Upper lobe of left lung (tissue), 6 donors: ENCODE results near the gene MTARC2. TPM values are rescaled to one million over a fixed set of nuclear protein-coding genes. Genes with fewer than 3 reads are reported as not detected.

Experiments
- ATAC-seq, 2 donors: fragments of 200-7000 bp; cut with Tn5 transposase; one replicate each; pipeline ENCODE4 v1.9.1; 2022; ENCODE audit warnings: mild to moderate bottlenecking in 2 of 2, moderate library complexity in 2 of 2; ENCODE audit not compliant: low FRiP score in 2 of 2
- DNase-seq, 2 donors: peaks; one replicate each; pipeline ENCODE4 v3.0.0-alpha.2; 2019 to 2020
- H3K27ac ChIP-seq, 4 donors: fragments of 200-600 bp; sonication (generic); one replicate each; pipeline ENCODE4 v1.5.1; 2016 to 2019
- H3K27me3 ChIP-seq, 4 donors: fragments of 200-600 bp; sonication (generic); one replicate each; pipeline ENCODE4 v1.5.1; 2017 to 2019
- H3K36me3 ChIP-seq, 4 donors: fragments of 200-600 bp; sonication (generic); one replicate each; pipeline ENCODE4 v1.5.1; 2016 to 2019
- H3K4me1 ChIP-seq, 4 donors: fragments of 200-600 bp; sonication (generic); one replicate each; pipeline ENCODE4 v1.5.1; 2018 to 2019
- H3K4me3 ChIP-seq, 4 donors: fragments of 200-600 bp; sonication (generic); one replicate each; pipeline ENCODE4 v1.5.1; 2017 to 2019; ENCODE audit warnings: mild to moderate bottlenecking in 2 of 4, moderate library complexity in 1 of 4
- H3K9me3 ChIP-seq, 4 donors: fragments of 200-600 bp; sonication (generic); one replicate each; pipeline ENCODE4 v1.5.1; 2018 to 2019
- CTCF ChIP-seq, 6 experiments: fragments of 450-650 bp in 4 of 6; fragments of 200-600 bp in 2 of 6; sonication (generic) in 2 of 6; IDR thresholded peaks; one replicate each; pipeline ENCODE4 v1.5.1; 2016 to 2019; ENCODE audit warnings: antibody characterized with exemption in 6 of 6
- EP300 ChIP-seq, 4 donors: sonication (generic); formaldehyde crosslinking; IDR thresholded peaks; one replicate each; pipeline ENCODE4 v1.5.1; 2017; ENCODE audit warnings: antibody characterized with exemption in 4 of 4, control low read depth in 2 of 4
- POLR2A ChIP-seq, 4 donors: fragments of 450-650 bp; IDR thresholded peaks; one replicate each; pipeline ENCODE4 v1.5.1; 2016 to 2017; ENCODE audit warnings: antibody characterized with exemption in 4 of 4, mild to moderate bottlenecking in 2 of 4
- POLR2AphosphoS5 ChIP-seq, 2 donors: sonication (generic); formaldehyde crosslinking; IDR thresholded peaks; one replicate each; pipeline ENCODE4 v1.5.1; 2017; ENCODE audit warnings: antibody characterized with exemption in 2 of 2
- WGBS, 2 donors: methylation state at CpG; one replicate each; pipeline ENCODE4 v1.1.5; 2017 to 2018; 5-methylcytosine and 5-hydroxymethylcytosine counted together
- total RNA-seq, 6 donors: library from RNA; depleted of rRNA in 4 of 6; stranded (reverse); fragments of >200 nt in 4 of 6; gene quantifications; one replicate each; pipeline versions ENCODE4 v1.1.0 to v1.2.1, GENCODE V29; 2016 to 2021
- donor health status: DM: no; HTN: no; CAD: no; lungs with moderate emphysema.
- donor health status: DM: no; HTN: yes; CAD: no; lungs with severe emphysema.

Gene MTARC2
- 100 to 1,000 TPM in 1 of 6 donors, 10 to 100 TPM in 5; 44.2 to 125 (median 62.0) TPM for total RNA-seq

DNA sequence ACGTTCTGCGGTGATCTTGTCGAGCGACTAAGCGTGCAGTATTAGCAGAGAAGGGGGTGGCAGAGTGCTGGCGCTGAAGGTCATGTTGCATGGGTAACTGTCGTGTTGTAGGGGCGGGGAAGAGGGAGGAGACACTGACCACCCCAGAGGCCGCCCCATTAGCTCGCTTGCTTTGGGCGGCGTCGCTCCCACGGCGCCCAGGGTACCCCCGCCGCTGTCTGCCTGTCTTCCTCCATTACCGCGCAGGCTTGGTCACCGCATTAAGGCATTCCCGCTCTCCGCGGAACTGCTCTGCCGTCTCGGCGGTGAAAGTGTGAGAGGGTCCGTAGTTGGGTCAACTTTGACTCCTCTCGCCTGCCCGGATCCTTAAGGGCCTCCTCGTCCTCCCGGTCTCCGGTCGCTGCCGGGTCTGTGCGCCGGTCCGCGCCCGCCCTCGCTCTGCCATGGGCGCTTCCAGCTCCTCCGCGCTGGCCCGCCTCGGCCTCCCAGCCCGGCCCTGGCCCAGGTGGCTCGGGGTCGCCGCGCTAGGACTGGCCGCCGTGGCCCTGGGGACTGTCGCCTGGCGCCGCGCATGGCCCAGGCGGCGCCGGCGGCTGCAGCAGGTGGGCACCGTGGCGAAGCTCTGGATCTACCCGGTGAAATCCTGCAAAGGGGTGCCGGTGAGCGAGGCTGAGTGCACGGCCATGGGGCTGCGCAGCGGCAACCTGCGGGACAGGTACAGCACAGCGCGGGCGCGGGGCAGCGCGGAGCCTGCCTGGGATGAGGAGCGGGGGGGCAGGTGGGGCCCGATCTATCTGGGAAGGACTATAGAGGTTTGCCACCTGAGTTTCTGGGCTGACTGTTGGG, at the start of gene MTARC2:
MTARC2 (plus strand) TSS at position 234 of the 846 bp plus-strand sequence; CDS start at position 444, 210 bp downstream.
- H3K27ac ChIP-seq: peak within 1 kb of the TSS; percentile 82 to 97 (median 91)
- peaks cover 0 to 3% (median 0%) of the 10 kb centered on the region in 4 donors for H3K9me3 ChIP-seq
- H3K4me3 ChIP-seq: peak within 1 kb of the TSS; percentile 49 to 91 (median 86)
- ATAC-seq (peak; percentile 95), DNase-seq (peak; percentile 91 to 93)
- no peaks in the 10 kb centered on the region for H3K27me3 ChIP-seq
- TF ChIP-seq POLR2A (IDR thresholded peaks at IDR 0.05): peak in 3 of 4 donors; percentile 89 to 97 (median 94)
- TF ChIP-seq EP300 (IDR thresholded peaks at IDR 0.05): peak in 1 of 4 donors; percentile 10
- TF ChIP-seq POLR2AphosphoS5 (IDR thresholded peaks at IDR 0.05): peak; percentile 72 to 93
- no peak for TF ChIP-seq CTCF (IDR thresholded peaks at IDR 0.05)
- no peaks in the 10 kb centered on the region for H3K36me3 ChIP-seq
- H3K4me1 ChIP-seq: peaks cover 21 to 33% (median 27%) of the 10 kb centered on the region in 4 donors
- WGBS, 2 donors: 0 to 3% methylated on average over 26 to 66 of the region's 77 CpGs

- peaks cover 0 to 3% (median 0%) of the 10 kb centered on the region in 4 donors for H3K4me1 ChIP-seq
- 83 to 87% methylated on average over 5 of the region's 5 CpGs for WGBS, 2 donors
- H3K27me3 ChIP-seq: no peaks in the 10 kb centered on the region
- DNase-seq (no peak), ATAC-seq (no peak)
- TF ChIP-seq POLR2AphosphoS5 (IDR thresholded peaks at IDR 0.05): no peak
- TF ChIP-seq EP300 (IDR thresholded peaks at IDR 0.05): no peak
- TF ChIP-seq CTCF (IDR thresholded peaks at IDR 0.05): no peak
- TF ChIP-seq POLR2A (IDR thresholded peaks at IDR 0.05): no peak
- no peak overlapping the region for H3K27ac ChIP-seq
- H3K36me3 ChIP-seq: peaks cover 0 to 16% (median 7%) of the 10 kb centered on the region in 4 donors
- H3K4me3 ChIP-seq: no peak overlapping the region
- no peaks in the 10 kb centered on the region for H3K9me3 ChIP-seq
These were observed 49.5 kb upstream of the MTARC2 start for GRCh38 chr1:220698607-220699016.

DNA sequence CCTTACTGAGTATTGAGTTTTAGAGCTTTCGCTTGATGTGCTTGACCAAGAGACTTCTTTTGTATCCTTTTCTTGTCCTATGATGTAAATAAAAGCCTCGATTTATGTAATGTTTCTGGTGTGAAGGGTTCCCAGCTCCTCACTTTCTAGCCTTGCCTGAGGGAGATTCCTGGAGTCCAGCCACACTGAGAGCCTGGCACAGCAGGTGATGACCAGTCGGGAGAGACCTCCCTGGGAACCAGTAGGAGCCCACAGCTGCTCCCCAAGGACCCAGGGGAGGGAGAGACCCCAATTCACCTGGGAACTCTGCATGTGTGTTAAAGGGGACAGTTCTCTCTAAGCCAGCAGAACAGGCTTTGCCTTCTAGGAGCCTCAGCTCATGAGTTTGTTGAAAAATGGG, 49.1 kb upstream of the MTARC2 start:
- H3K4me1 ChIP-seq: peaks cover 0 to 3% (median 0%) of the 10 kb centered on the region in 4 donors
- WGBS, 2 donors: 78% methylated on average over 3 of the region's 3 CpGs
- TF ChIP-seq POLR2AphosphoS5 (IDR thresholded peaks at IDR 0.05) (no peak), CTCF (IDR thresholded peaks at IDR 0.05) (no peak), EP300 (IDR thresholded peaks at IDR 0.05) (no peak), POLR2A (IDR thresholded peaks at IDR 0.05) (no peak)
- no peaks in the 10 kb centered on the region for H3K9me3 ChIP-seq
- no peak for ATAC-seq
- no peak overlapping the region for H3K27ac ChIP-seq
- no peaks in the 10 kb centered on the region for H3K27me3 ChIP-seq
- H3K4me3 ChIP-seq: no peak overlapping the region
- no peak for DNase-seq
- peaks cover 0 to 16% (median 7%) of the 10 kb centered on the region in 4 donors for H3K36me3 ChIP-seq

DNA sequence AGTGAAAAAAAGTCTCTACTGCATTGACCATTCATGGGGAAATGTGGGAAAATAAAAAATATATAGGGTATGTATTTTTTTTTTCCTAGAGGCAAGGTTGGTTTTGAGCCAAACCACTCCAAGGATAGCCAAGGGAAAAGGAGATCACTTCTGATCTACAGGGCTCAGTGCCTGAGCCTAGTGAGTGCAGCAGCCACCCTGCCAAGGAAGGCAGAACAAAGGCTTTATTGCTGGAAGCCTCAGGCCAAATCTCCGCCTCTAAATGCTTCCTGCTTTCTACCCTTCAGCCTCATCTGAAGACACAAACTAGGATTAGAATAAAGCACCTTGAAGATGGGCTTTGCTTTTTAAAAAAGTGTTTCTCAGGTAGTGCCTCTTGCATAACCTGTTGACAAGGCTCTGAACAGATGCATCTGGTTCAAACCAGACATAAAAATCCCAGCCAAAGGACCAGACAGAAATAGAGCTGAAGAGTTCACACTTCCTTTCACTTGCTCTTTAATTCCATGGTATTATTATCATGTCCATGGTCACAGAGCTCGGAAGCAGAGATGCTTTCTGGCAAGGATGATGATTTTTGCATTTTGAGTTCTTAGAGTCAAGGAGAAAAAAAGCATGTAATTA, 47.5 kb upstream of the MTARC2 start:
- Histone ChIP-seq H3K9me3 (no peaks in the 10 kb centered on the region), H3K4me3 (no peak overlapping the region), H3K27ac (no peak overlapping the region), H3K27me3 (no peaks in the 10 kb centered on the region), H3K4me1 (peaks cover 0 to 3% (median 0%) of the 10 kb centered on the region in 4 donors), H3K36me3 (peaks cover 0 to 16% (median 7%) of the 10 kb centered on the region in 4 donors)
- ATAC-seq (no peak), DNase-seq (no peak)
- TF ChIP-seq POLR2AphosphoS5 (IDR thresholded peaks at IDR 0.05): no peak
- TF ChIP-seq CTCF (IDR thresholded peaks at IDR 0.05): no peak
- no peak for TF ChIP-seq POLR2A (IDR thresholded peaks at IDR 0.05)
- no peak for TF ChIP-seq EP300 (IDR thresholded peaks at IDR 0.05)
- WGBS, 2 donors: 40 to 46% methylated on average over 2 of the region's 2 CpGs
